ENCODE results near the gene OR10C1. TPM values are rescaled to one million over a fixed set of nuclear protein-coding genes. Genes with fewer than 3 reads are reported as not detected.

OR10C1 gene
- polyA plus RNA-seq, 3 donors = not detected

GRCh38 chr6:29465801-29466200, 26.7 kb downstream of the OR10C1 start:
- DNase-seq (ENCODE audit: extremely low read depth in 1 of 11, low read depth in 9 of 11, low spot score in 4 of 11) = no peak

GRCh38 chr6:29466241-29466640, 27.1 kb downstream of the OR10C1 start:
- DNase-seq (ENCODE audit: extremely low read depth in 1 of 11, low read depth in 9 of 11, low spot score in 4 of 11) = no peak

- no peak for DNase-seq (ENCODE audit: extremely low read depth in 1 of 11, low read depth in 9 of 11, low spot score in 4 of 11)
These were observed 35.9 kb downstream of the OR10C1 start for GRCh38 chr6:29474996-29475395.

- DNase-seq (ENCODE audit: extremely low read depth in 1 of 11, low read depth in 9 of 11, low spot score in 4 of 11) = no peak
These were observed 38.9 kb downstream of the OR10C1 start for GRCh38 chr6:29477923-29478450.

GRCh38 chr6:29478740-29479139, 39.6 kb downstream of the OR10C1 start:
- DNase-seq (ENCODE audit: extremely low read depth in 1 of 11, low read depth in 9 of 11, low spot score in 4 of 11) = no peak

GRCh38 chr6:29479560-29479959, 40.5 kb downstream of the OR10C1 start:
- DNase-seq (ENCODE audit: extremely low read depth in 1 of 11, low read depth in 9 of 11, low spot score in 4 of 11) = no peak

GRCh38 chr6:29483186-29483585, 44.1 kb downstream of the OR10C1 start:
- DNase-seq (ENCODE audit: extremely low read depth in 1 of 11, low read depth in 9 of 11, low spot score in 4 of 11) = no peak

GRCh38 chr6:29483735-29484134, 44.6 kb downstream of the OR10C1 start:
- no peak for DNase-seq (ENCODE audit: extremely low read depth in 1 of 11, low read depth in 9 of 11, low spot score in 4 of 11)

GRCh38 chr6:29486577-29486976, 47.5 kb downstream of the OR10C1 start:
- no peak for DNase-seq (ENCODE audit: extremely low read depth in 1 of 11, low read depth in 9 of 11, low spot score in 4 of 11)

- no peak for DNase-seq (ENCODE audit: extremely low read depth in 1 of 11, low read depth in 9 of 11, low spot score in 4 of 11)
These were observed 48.0 kb downstream of the OR10C1 start for GRCh38 chr6:29487131-29487530.

- no peak for DNase-seq (ENCODE audit: extremely low read depth in 1 of 11, low read depth in 9 of 11, low spot score in 4 of 11)
These were observed 48.6 kb downstream of the OR10C1 start, which contains the start of gene MAS1L for GRCh38 chr6:29487660-29488059. Gene MAS1L, minus strand, starts transcription at chr6:29487956. Its CDS starts 54 bp downstream, at chr6:29487902.

GRCh38 chr6:29488874-29489273, 49.8 kb downstream of the OR10C1 start:
- DNase-seq (ENCODE audit: extremely low read depth in 1 of 11, low read depth in 9 of 11, low spot score in 4 of 11) = no peak

- DNase-seq (ENCODE audit: extremely low read depth in 1 of 11, low read depth in 9 of 11, low spot score in 4 of 11) = no peak
These were observed 50.2 kb downstream of the OR10C1 start for GRCh38 chr6:29489286-29489685.

GRCh38 chr6:29490055-29490454, 50.9 kb downstream of the OR10C1 start:
- no peak for DNase-seq (ENCODE audit: extremely low read depth in 1 of 11, low read depth in 9 of 11, low spot score in 4 of 11)

GRCh38 chr6:29490552-29490951, 51.4 kb downstream of the OR10C1 start:
- DNase-seq (ENCODE audit: extremely low read depth in 1 of 11, low read depth in 9 of 11, low spot score in 4 of 11) = no peak

Other genes starting within 250 kb of the OR10C1 start
- gene OR14J1, start 137.6 kb upstream of the OR10C1 start, polyA plus RNA-seq (ENCODE audit: insufficient read length in 3 of 3) = under 1 TPM; 0.06 to 0.12 (median 0.11) TPM
- not detected for gene OR5V1, start 70.4 kb upstream of the OR10C1 start, polyA plus RNA-seq (ENCODE audit: insufficient read length in 3 of 3)
- not detected for gene OR12D3, start 64.0 kb upstream of the OR10C1 start, polyA plus RNA-seq (ENCODE audit: insufficient read length in 3 of 3)
- gene OR12D2, start 43.7 kb upstream of the OR10C1 start, polyA plus RNA-seq (ENCODE audit: insufficient read length in 3 of 3) = not detected
- gene OR12D1, start 24.4 kb upstream of the OR10C1 start, polyA plus RNA-seq (ENCODE audit: insufficient read length in 3 of 3) = not detected
- not detected for gene OR11A1, start 17.8 kb downstream of the OR10C1 start, polyA plus RNA-seq (ENCODE audit: insufficient read length in 3 of 3)
- not detected for gene OR2H1, start 17.8 kb downstream of the OR10C1 start, polyA plus RNA-seq (ENCODE audit: insufficient read length in 3 of 3)
- gene MAS1L, start 48.6 kb downstream of the OR10C1 start, polyA plus RNA-seq (ENCODE audit: insufficient read length in 3 of 3) = not detected
- 1 to 10 TPM in 1 of 3 donors, under 1 TPM in 2; 0.52 to 1.3 (median 0.90) TPM for gene UBD, start 120.4 kb downstream of the OR10C1 start, polyA plus RNA-seq (ENCODE audit: insufficient read length in 3 of 3)
- under 1 TPM; 0.11 to 0.13 (median 0.11) TPM for gene OR2H2, start 145.8 kb downstream of the OR10C1 start, polyA plus RNA-seq (ENCODE audit: insufficient read length in 3 of 3)
- gene GABBR1, start 193.9 kb downstream of the OR10C1 start, polyA plus RNA-seq (ENCODE audit: insufficient read length in 3 of 3) = 100 to 1,000 TPM in 1 of 3 donors, 10 to 100 TPM in 2; 66.8 to 109 (median 70.0) TPM
- gene MOG, start 217.8 kb downstream of the OR10C1 start, polyA plus RNA-seq (ENCODE audit: insufficient read length in 3 of 3) = under 1 TPM in 1 of 3 donors, not detected in 2; 0.20 TPM
- gene ZFP57, start 241.8 kb downstream of the OR10C1 start, polyA plus RNA-seq (ENCODE audit: insufficient read length in 3 of 3) = under 1 TPM in 2 of 3 donors, not detected in 1; 0.22 to 0.28 TPM